Left lung (tissue), 10 donors: ENCODE data around the gene NAA38. TPM values are rescaled to one million over a fixed set of nuclear protein-coding genes. Genes with fewer than 3 reads are reported as not detected.

ENCODE experiments used
- ATAC-seq: fragments of 200-7000 bp; cut with Tn5 transposase; one replicate; pipeline ENCODE4 v1.9.1; 2020; ENCODE audit warnings: moderate library complexity
- DNase-seq, 4 donors: peaks; one replicate each; pipeline ENCODE4 v3.0.0-alpha.2; 2013 to 2020
- H3K27ac ChIP-seq, 2 donors: fragments of 200-600 bp; sonication (generic) in 1 of 2; one replicate each; pipeline versions ENCODE4 v1.5.0 to v1.8.0; 2020 to 2021
- H3K27me3 ChIP-seq, 2 donors: fragments of 200-600 bp; sonication (generic) in 1 of 2; one replicate each; pipeline versions ENCODE4 v1.5.0 to v1.8.0; 2020 to 2021
- H3K36me3 ChIP-seq, 2 donors: fragments of 200-600 bp; sonication (generic) in 1 of 2; one replicate each; pipeline versions ENCODE4 v1.5.0 to v1.8.0; 2020 to 2021
- H3K4me1 ChIP-seq, 2 donors: fragments of 200-600 bp; one replicate each; pipeline ENCODE4 v1.8.0; 2021
- H3K4me3 ChIP-seq, 2 donors: fragments of 200-600 bp; sonication (generic) in 1 of 2; one replicate each; pipeline versions ENCODE4 v1.5.0 to v1.8.0; 2020 to 2021; ENCODE audit warnings: mild to moderate bottlenecking in 1 of 2
- H3K9me3 ChIP-seq, 2 donors: fragments of 200-600 bp; sonication (generic) in 1 of 2; one replicate each; pipeline versions ENCODE4 v1.5.0 to v1.8.0; 2020 to 2021
- CTCF ChIP-seq, 2 donors: fragments of 200-600 bp; sonication (generic) in 1 of 2; IDR thresholded peaks; one replicate each; pipeline versions ENCODE4 v1.5.0 to v1.8.0; 2021; ENCODE audit warnings: antibody characterized with exemption in 2 of 2
- intact Hi-C, 2 donors: fragments of 100-400 bp; cut with DNase I; formaldehyde crosslinking; loops; one replicate each; pipeline versions ENCODE4 v1.11.2 to v1.14.2; 2022
- polyA plus RNA-seq, 6 donors: library from polyadenylated mRNA; unstranded; fragments of 120-200 nt; gene quantifications; one replicate each; pipeline ENCODE4 v1.2.1, GENCODE V29; 2013; ENCODE audit not compliant: insufficient read length in 6 of 6
- total RNA-seq, 2 donors: library from RNA; stranded (reverse); fragmentation: NEBNext Ultra II Directional; extraction: Animal tissue kit (Norgen Biotek cat#: 25700); gene quantifications; one replicate each; pipeline ENCODE4 v1.2.1, GENCODE V29; 2021
- donor health status: DM: no; HTN: yes; CAD: no.
- donor health status: DM: no; HTN: no; CAD: no.

NAA38 gene
- total and polyA plus RNA-seq, 8 donors = 56.3 to 95.7 (median 74.2) TPM

DNA sequence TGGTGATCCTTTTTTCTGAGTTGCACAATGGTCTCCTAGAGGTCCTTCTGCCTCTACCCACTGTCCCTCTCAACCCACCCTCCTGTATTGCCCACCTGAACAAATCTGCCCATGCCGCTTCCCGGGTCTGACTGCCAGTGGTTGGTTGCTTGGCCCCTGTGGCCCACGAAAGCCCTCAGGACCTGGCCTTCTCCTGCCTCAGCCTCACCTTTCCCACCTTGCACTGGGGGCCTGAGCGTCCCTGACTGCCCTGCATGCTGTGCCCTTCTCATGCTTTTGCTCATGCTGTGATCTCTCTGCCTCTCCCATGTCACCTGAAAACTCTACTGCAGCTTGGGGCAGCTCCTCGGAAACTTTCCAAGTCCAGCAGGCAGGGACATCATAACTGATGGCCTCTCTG lies 37.1 kb downstream of the NAA38 start:
- H3K36me3 ChIP-seq = no peaks in the 10 kb centered on the region
- no peaks in the 10 kb centered on the region for H3K9me3 ChIP-seq
- H3K4me1 ChIP-seq = no peaks in the 10 kb centered on the region
- DNase-seq (no peak), ATAC-seq (no peak)
- H3K27ac ChIP-seq = no peak overlapping the region
- no peak for TF ChIP-seq CTCF (IDR thresholded peaks at IDR 0.05)
- H3K4me3 ChIP-seq = no peak overlapping the region
- intact Hi-C loops = no loop called here
- H3K27me3 ChIP-seq = no peaks in the 10 kb centered on the region

- Histone ChIP-seq H3K4me3 (no peak overlapping the region), H3K9me3 (no peaks in the 10 kb centered on the region), H3K27ac (no peak overlapping the region), H3K4me1 (no peaks in the 10 kb centered on the region), H3K36me3 (no peaks in the 10 kb centered on the region), H3K27me3 (no peaks in the 10 kb centered on the region)
- ATAC-seq = no peak
- intact Hi-C loops = no loop called here
- no peak for TF ChIP-seq CTCF (IDR thresholded peaks at IDR 0.05)
- no peak for DNase-seq
Observed at GRCh38 chr17:7818746-7819645, 38.4 kb downstream of the NAA38 start.

- Histone ChIP-seq H3K4me1 (no peaks in the 10 kb centered on the region), H3K27ac (no peak overlapping the region), H3K9me3 (no peaks in the 10 kb centered on the region), H3K36me3 (no peaks in the 10 kb centered on the region), H3K27me3 (no peaks in the 10 kb centered on the region), H3K4me3 (no peak overlapping the region)
- no peak for TF ChIP-seq CTCF (IDR thresholded peaks at IDR 0.05)
- intact Hi-C loops = no loop called here
- no peak for DNase-seq
- ATAC-seq = no peak
Observed at GRCh38 chr17:7818026-7818425, 39.3 kb downstream of the NAA38 start.

DNA sequence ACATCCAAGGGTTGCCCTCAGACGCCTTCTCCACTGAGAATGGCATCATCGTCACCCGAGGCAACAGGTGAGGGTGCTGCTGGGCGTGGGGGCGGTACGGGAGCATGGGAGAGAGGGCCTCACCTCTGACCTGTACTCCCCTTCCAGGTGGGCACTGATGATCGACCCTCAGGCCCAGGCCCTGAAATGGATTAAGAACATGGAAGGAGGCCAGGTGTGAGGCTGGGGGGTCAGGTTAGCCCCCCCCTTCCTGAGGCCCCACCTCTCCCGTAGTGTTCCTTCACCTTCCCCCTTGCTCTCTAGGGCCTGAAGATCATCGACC lies 39.8 kb downstream of the NAA38 start:
- Histone ChIP-seq H3K4me1 (no peaks in the 10 kb centered on the region), H3K4me3 (no peak overlapping the region), H3K9me3 (no peaks in the 10 kb centered on the region), H3K36me3 (no peaks in the 10 kb centered on the region), H3K27me3 (no peaks in the 10 kb centered on the region), H3K27ac (no peak overlapping the region)
- intact Hi-C loops = no loop called here
- DNase-seq (no peak), ATAC-seq (no peak)
- no peak for TF ChIP-seq CTCF (IDR thresholded peaks at IDR 0.05)

- H3K4me1 ChIP-seq = no peaks in the 10 kb centered on the region
- no peak for DNase-seq
- no peak for ATAC-seq
- no peak for TF ChIP-seq CTCF (IDR thresholded peaks at IDR 0.05)
- no peak overlapping the region for H3K27ac ChIP-seq
- intact Hi-C loops = no loop called here
- no peak overlapping the region for H3K4me3 ChIP-seq
- no peaks in the 10 kb centered on the region for H3K27me3 ChIP-seq
- H3K36me3 ChIP-seq = no peaks in the 10 kb centered on the region
- no peaks in the 10 kb centered on the region for H3K9me3 ChIP-seq
Observed at GRCh38 chr17:7816926-7817642, 40.3 kb downstream of the NAA38 start.
